A549 (cell line): Measurements from ENCODE around the gene CACFD1. TPM values are rescaled to one million over a fixed set of nuclear protein-coding genes. Genes with fewer than 3 reads are reported as not detected.

ENCODE experiments used
- ATAC-seq, 2 experiments: fragments of 200-7000 bp in 1 of 2; fragments of >200 bp in 1 of 2; cut with Nextera tagmentation in 1 of 2; cut with Tn5 transposase in 1 of 2; 3 replicates each; pipeline versions ENCODE4 v1.8.0 to v1.9.1; 2018 to 2020; ENCODE audit warnings: mild to moderate bottlenecking in 1 of 2, moderate library complexity in 1 of 2
- CTCF ChIA-PET: fragments of 300-600 bp; sonication (Branson Sonifier 250); formaldehyde crosslinking; extraction: SDS; loops from one replicate; lab custom pipeline; 2021; ENCODE audit warnings: antibody characterized with exemption, inconsistent platforms; lab: Yijun Ruan, JAX
- POLR2A ChIA-PET: fragments of 350-600 bp; formaldehyde crosslinking; extraction: SDS; loops from one replicate; lab custom pipeline; 2021; ENCODE audit warnings: antibody characterized with exemption, inconsistent platforms; lab: Yijun Ruan, JAX
- DNase-seq, 2 experiments: peaks; one replicate each; pipeline versions ENCODE4 v3.0.0 to v3.0.0-alpha.2; 2011 to 2016; ENCODE audit warnings: low read depth in 1 of 2, low spot score in 1 of 2
- FAIRE-seq: peaks from 2 replicates; lab custom pipeline; 2011; peaks lifted over from hg19 to GRCh38; lab: Jason Lieb, UNC
- H3K27ac ChIP-seq, 2 experiments: fragments of >200 bp; sonication (Bioruptor Twin); formaldehyde crosslinking; 3 replicates each; pipeline ENCODE4 v1.5.1; 2016 to 2017
- H3K4me1 ChIP-seq: fragments of >200 bp; sonication (Bioruptor Twin); formaldehyde crosslinking; 3 replicates; pipeline ENCODE4 v1.6.1; 2016
- H3K4me2 ChIP-seq: fragments of >200 bp; sonication (Bioruptor Twin); formaldehyde crosslinking; 3 replicates; pipeline ENCODE4 v1.6.1; 2016
- H3K4me3 ChIP-seq: fragments of >200 bp; sonication (Bioruptor Twin); formaldehyde crosslinking; 3 replicates; pipeline ENCODE4 v1.5.1; 2016
- H3K9me3 ChIP-seq: fragments of >200 bp; sonication (Bioruptor Twin); formaldehyde crosslinking; 3 replicates; pipeline ENCODE4 v1.6.1; 2016
- ATOH8 ChIP-seq: fragments of 250-450 bp; sonication (Bioruptor Pico); IDR thresholded peaks from 2 replicates; pipeline ENCODE4 v1.5.0; 2020; ENCODE audit warnings: low read depth, mild to moderate bottlenecking, moderate library complexity
- CEBPB ChIP-seq, 2 experiments: fragments of >200 bp in 1 of 2; sonication (Bioruptor Twin) in 1 of 2; formaldehyde crosslinking in 1 of 2; IDR thresholded peaks; 2 replicates each; pipeline ENCODE4 v1.6.1; 2012 to 2016
- CHD2 ChIP-seq: fragments of 150-350 bp; IDR thresholded peaks from 2 replicates; pipeline ENCODE4 v1.6.1; 2014; ENCODE audit warnings: low read length; ENCODE audit not compliant: partially characterized antibody
- CHD4 ChIP-seq: fragments of 200-600 bp; sonication (generic); IDR thresholded peaks from 2 replicates; pipeline ENCODE4 v1.6.1; 2016; ENCODE audit warnings: antibody characterized with exemption, mild to moderate bottlenecking, borderline replicate concordance
- EHF ChIP-seq: fragments of 250-450 bp; sonication (Bioruptor Pico); IDR thresholded peaks from 2 replicates; pipeline ENCODE4 v1.5.0; 2020; ENCODE audit warnings: mild to moderate bottlenecking
- ELK1 ChIP-seq: fragments of 150-350 bp; IDR thresholded peaks from 2 replicates; pipeline ENCODE4 v1.6.1; 2014; ENCODE audit warnings: low read depth, mild to moderate bottlenecking, low read length
- ESRRA ChIP-seq: fragments of 150-350 bp; IDR thresholded peaks from 2 replicates; pipeline ENCODE4 v1.6.1; 2014; ENCODE audit warnings: mild to moderate bottlenecking, low read length, borderline replicate concordance
- FOSB ChIP-seq: fragments of 250-450 bp; sonication (Bioruptor Pico); IDR thresholded peaks from 2 replicates; pipeline ENCODE4 v1.5.0; 2020; ENCODE audit warnings: mild to moderate bottlenecking, moderate library complexity
- FOSL2 ChIP-seq, 2 experiments: fragments of 450-650 bp in 1 of 2; fragments of >200 bp in 1 of 2; sonication (Bioruptor Twin) in 1 of 2; formaldehyde crosslinking; IDR thresholded peaks; 2 replicates each; pipeline versions ENCODE4 v1.5.0 to v1.6.1; 2016 to 2020; ENCODE audit warnings: mild to moderate bottlenecking in 1 of 2, moderate library complexity in 1 of 2
- JUNB ChIP-seq: fragments of >200 bp; sonication (Bioruptor Twin); formaldehyde crosslinking; IDR thresholded peaks from 2 replicates; pipeline ENCODE4 v1.6.1; 2016
- MAFK ChIP-seq: fragments of 450-650 bp; IDR thresholded peaks from 2 replicates; pipeline ENCODE4 v1.6.1; 2014; ENCODE audit not compliant: partially characterized antibody
- MAX ChIP-seq: IDR thresholded peaks from 2 replicates; pipeline ENCODE4 v1.6.1; 2012
- MYC ChIP-seq: IDR thresholded peaks from 2 replicates; pipeline ENCODE4 v1.6.1; 2012; ENCODE audit warnings: mild to moderate bottlenecking, inconsistent platforms, low read length, improper control_type of control experiment, borderline replicate concordance
- NPAS2 ChIP-seq: fragments of 250-450 bp; sonication (Bioruptor Pico); IDR thresholded peaks from 2 replicates; pipeline ENCODE4 v1.8.0; 2022; ENCODE audit warnings: mild to moderate bottlenecking, moderate library complexity, borderline replicate concordance
- NR3C1 ChIP-seq: fragments of >200 bp; sonication (Bioruptor Twin); formaldehyde crosslinking; IDR thresholded peaks from 3 replicates; pipeline ENCODE4 v1.6.1; 2017
- RARB ChIP-seq: fragments of 250-450 bp; sonication (Bioruptor Pico); IDR thresholded peaks from 2 replicates; pipeline ENCODE4 v1.8.0; 2021; ENCODE audit warnings: mild to moderate bottlenecking, moderate library complexity
- REST ChIP-seq: fragments of 200-600 bp; sonication (generic); IDR thresholded peaks from 2 replicates; pipeline ENCODE4 v1.6.1; 2016; ENCODE audit warnings: antibody characterized with exemption, mild to moderate bottlenecking, moderate library complexity
- SMC3 ChIP-seq: fragments of >200 bp; sonication (Bioruptor Twin); formaldehyde crosslinking; IDR thresholded peaks from 3 replicates; pipeline ENCODE4 v1.6.1; 2018; ENCODE audit warnings: inconsistent platforms
- SREBF2 ChIP-seq: fragments of 450-650 bp; IDR thresholded peaks from 2 replicates; pipeline ENCODE4 v1.6.1; 2014; ENCODE audit warnings: mild to moderate bottlenecking, moderate library complexity
- ZC3H11A ChIP-seq: fragments of 450-650 bp; IDR thresholded peaks from 2 replicates; pipeline ENCODE4 v1.6.1; 2014; ENCODE audit warnings: antibody characterized with exemption, mild to moderate bottlenecking
- WGBS: methylation state at CpG from one replicate; pipeline ENCODE4 v1.1.6; 2017; ENCODE audit errors: missing lambda C conversion rate; 5-methylcytosine and 5-hydroxymethylcytosine counted together
- polyA plus RNA-seq, 4 experiments: library from polyadenylated mRNA; depleted of rRNA in 3 of 4; stranded (reverse); fragments of >200 nt; fragmentation: RNase III in 1 of 4; extraction: RNeasy Plus Mini Kit Qiagen cat#74134 plus additional on column Dnase treatment in 1 of 4; gene quantifications; 2 replicates in 3 of 4; 3 replicates in 1 of 4; pipeline ENCODE4 v1.2.3, GENCODE V29; 2011 to 2017

Gene CACFD1
- polyA plus RNA-seq, 2 of the 4 experiments (the other 2 are of a cell fraction): 5.0 to 8.0 TPM

GRCh38 chr9:133494636-133495326, 35.0 kb downstream of the CACFD1 start:
- ATAC-seq (no peak), FAIRE-seq (no peak), DNase-seq (no peak)
- H3K4me3 ChIP-seq: no peak overlapping the region
- H3K9me3 ChIP-seq: no peaks in the 10 kb centered on the region
- no peak overlapping the region for H3K27ac ChIP-seq
- H3K4me1 ChIP-seq: no peaks in the 10 kb centered on the region
- no peak for TF ChIP-seq FOSB
- no peak for TF ChIP-seq NPAS2 (CRISPR knock-in tag)
- no peak for TF ChIP-seq ELK1
- TF ChIP-seq SMC3: no peak
- TF ChIP-seq ATOH8 (CRISPR knock-in tag): no peak
- TF ChIP-seq FOSL2 (IDR thresholded peaks at IDR 0.05): no peak
- TF ChIP-seq FOSL2 (CRISPR knock-in tag; IDR thresholded peaks at IDR 0.05): no peak
- TF ChIP-seq ESRRA: no peak
- TF ChIP-seq JUNB: no peak
- no peak for TF ChIP-seq CHD2
- TF ChIP-seq CEBPB (IDR thresholded peaks at IDR 0.05): no peak
- no peak for TF ChIP-seq REST
- TF ChIP-seq EHF (CRISPR knock-in tag): no peak
- no peak for TF ChIP-seq ZC3H11A
- TF ChIP-seq RARB (CRISPR knock-in tag): no peak
- TF ChIP-seq MAFK: no peak
- TF ChIP-seq NR3C1: no peak
- TF ChIP-seq SREBF2: no peak
- no peak for TF ChIP-seq MAX
- TF ChIP-seq CHD4: no peak
- TF ChIP-seq MYC: no peak
- H3K4me2 ChIP-seq: no peak overlapping the region
- WGBS: 71% methylated on average over 20 of the region's 24 CpGs
- POLR2A ChIA-PET: no interaction called here
- CTCF ChIA-PET: interaction anchor here (0.6 to 4.8 kb wide), 7 partner anchors 8 to 308 kb away, joined by 3 to 42 read pairs (median 5); no protein-coding TSS in a partner anchor
